A673 (cell line): ENCODE data around the gene LTBP2.

ENCODE experiments used
- EZH2 ChIP-seq: fragments of 200-600 bp; sonication (generic); IDR thresholded peaks from 2 replicates; pipeline ENCODE4 v1.6.1; 2017; ENCODE audit warnings: borderline replicate concordance, low read depth, mild to moderate bottlenecking, mixed read lengths, antibody characterized with exemption, low read length; ENCODE audit not compliant: poor library complexity, severe bottlenecking
- TF ChIP-seq, protein P1 (sequence below): fragments of 300-800, 200-600 bp; sonication (generic); conservative IDR thresholded peaks from 2 replicates; pipeline ENCODE4 v1.5.1; 2017; ENCODE audit warnings: low read depth, mild to moderate bottlenecking, antibody characterized with exemption, low read length, moderate library complexity, mixed read lengths

DNA sequence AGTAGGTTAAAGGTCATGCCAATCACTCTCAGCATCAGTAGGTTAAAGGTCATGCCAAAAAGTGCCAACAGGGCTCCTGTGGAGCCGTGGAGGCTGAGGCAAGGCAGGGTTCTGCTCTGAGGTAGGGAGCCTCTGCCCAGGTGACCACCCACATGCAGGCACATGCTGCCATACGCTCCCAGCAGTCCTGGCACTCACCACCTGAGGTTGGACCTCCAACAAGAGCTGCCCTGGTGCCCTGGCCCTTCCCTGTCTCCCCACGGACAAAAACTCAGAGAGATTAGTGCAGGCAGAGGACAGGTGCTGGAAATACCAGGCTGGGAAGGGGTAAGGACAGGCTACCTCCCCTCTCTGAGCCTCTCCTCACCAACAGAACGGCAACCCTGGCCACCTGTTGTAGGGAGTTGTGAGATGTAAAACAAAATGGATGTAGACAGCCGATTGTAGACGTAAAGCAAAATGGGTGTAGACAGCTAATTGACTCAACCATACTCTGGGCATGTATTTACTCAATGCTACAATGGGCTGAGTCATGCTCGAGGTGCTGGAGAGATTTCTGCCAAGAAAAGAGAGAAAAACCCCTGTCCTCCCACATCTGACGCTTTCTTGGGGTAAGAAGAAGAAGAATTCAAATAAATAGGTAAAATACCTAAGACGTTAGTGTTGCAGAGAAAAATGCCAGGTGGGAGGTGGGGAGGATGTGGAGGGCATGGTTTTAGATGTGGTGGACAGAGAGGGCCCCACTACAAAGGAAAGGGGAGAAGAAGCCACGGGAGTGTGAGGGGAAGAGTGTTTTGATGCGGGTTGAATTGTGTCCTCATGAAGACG is 32.4 kb downstream of the LTBP2 start:
- TF ChIP-seq, protein P1, sequence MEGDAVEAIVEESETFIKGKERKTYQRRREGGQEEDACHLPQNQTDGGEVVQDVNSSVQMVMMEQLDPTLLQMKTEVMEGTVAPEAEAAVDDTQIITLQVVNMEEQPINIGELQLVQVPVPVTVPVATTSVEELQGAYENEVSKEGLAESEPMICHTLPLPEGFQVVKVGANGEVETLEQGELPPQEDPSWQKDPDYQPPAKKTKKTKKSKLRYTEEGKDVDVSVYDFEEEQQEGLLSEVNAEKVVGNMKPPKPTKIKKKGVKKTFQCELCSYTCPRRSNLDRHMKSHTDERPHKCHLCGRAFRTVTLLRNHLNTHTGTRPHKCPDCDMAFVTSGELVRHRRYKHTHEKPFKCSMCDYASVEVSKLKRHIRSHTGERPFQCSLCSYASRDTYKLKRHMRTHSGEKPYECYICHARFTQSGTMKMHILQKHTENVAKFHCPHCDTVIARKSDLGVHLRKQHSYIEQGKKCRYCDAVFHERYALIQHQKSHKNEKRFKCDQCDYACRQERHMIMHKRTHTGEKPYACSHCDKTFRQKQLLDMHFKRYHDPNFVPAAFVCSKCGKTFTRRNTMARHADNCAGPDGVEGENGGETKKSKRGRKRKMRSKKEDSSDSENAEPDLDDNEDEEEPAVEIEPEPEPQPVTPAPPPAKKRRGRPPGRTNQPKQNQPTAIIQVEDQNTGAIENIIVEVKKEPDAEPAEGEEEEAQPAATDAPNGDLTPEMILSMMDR: no peak
- no peak for TF ChIP-seq EZH2
